ENCODE measurements around the gene NUP37.
"Not testable (repeated sequence)": the region's sequence is repeated elsewhere in the genome, so short reads cannot be mapped to it uniquely, and the experiment has no call there.

NUP37 gene, protein sequence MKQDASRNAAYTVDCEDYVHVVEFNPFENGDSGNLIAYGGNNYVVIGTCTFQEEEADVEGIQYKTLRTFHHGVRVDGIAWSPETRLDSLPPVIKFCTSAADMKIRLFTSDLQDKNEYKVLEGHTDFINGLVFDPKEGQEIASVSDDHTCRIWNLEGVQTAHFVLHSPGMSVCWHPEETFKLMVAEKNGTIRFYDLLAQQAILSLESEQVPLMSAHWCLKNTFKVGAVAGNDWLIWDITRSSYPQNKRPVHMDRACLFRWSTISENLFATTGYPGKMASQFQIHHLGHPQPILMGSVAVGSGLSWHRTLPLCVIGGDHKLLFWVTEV

DNA sequence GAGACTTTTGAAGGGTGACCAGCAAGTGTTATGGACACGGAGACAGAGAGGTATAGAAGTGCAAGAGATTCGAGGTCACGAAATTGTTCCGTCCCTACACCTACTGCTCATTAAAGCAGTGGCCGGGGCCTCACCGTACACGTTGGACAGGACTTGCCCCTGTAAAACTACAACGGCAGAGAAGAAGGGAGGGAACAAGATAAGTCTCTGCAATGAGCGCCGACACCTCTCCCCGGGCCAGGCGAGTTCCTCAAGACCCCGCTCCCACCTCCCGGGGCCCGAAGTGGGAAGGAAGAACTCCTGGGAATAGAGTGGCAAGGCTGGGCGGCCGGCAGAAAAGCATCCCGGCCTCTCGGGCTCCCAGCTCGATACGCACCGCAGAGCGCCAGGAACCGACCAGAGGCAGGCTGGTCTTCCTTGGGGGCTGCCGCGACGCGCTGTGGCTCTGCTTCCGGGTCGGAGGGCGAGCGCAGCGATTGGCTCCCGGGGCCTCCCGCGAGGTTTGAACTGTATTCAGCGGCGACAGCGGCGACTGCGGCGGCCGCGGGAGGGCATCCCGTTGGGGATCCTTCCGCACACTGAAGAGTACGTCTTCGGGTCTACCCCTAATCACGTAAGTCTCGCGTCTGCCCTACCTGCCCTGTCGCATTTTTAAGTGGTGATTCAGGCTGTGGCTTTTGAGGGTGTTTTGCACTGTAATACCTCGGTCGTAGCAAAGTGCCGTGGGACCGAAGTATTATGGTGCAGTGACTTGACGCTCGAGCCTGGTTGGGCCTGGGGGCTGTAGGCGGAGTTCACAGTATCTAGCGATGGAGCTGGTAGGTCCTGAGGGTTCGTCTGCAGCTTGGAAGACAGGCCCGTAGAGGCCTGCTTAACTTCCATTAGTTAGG, at the start of gene NUP37, which contains the start of gene PARPBP:
TSS of gene NUP37 (minus strand) at position 441 of the 890 bp plus-strand sequence. CDS start 1,596 bp downstream, outside the sequence.
TSS of gene PARPBP (plus strand) at position 510 of the 890 bp plus-strand sequence. CDS start 3,706 bp downstream, outside the sequence.
- DNase-seq = peak; percentile 95

DNA sequence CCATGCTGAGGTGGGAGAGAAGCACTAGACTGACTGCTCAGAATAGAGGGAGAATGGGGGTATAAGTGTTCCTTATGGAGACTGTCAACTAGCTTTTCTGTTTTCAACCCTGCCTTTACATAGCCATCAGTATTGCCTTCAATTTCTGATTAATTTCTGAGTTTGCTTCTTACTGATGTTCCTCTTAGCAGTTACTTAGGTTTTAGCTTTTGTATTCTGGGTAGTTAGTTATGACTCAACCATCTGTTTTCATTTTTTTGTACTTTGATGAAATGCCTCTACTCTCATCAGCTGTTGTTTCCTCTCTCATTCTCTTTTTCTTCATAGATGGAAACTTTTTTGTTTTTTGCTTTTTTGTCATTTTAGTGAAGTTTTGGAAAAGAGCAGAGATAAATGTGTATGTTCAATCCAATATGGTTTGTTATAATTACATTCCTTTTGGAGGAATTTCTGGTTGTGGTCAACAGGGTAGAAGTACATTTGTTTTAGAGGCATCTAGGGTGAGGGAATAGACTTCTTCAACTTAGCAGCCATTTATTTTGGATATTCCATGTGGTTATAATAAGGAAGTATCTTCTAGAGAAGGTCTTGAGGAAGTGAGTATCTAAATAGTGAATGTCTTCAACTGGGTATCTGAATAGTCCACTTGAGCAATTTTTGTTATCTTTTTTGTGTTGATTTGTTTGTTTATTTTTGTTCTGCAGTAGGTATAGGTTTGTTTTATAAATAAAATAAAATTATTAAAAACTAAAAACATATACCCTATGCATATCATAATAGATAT, 48.1 kb upstream of the NUP37 start:
- DNase-seq = no peak

DNA sequence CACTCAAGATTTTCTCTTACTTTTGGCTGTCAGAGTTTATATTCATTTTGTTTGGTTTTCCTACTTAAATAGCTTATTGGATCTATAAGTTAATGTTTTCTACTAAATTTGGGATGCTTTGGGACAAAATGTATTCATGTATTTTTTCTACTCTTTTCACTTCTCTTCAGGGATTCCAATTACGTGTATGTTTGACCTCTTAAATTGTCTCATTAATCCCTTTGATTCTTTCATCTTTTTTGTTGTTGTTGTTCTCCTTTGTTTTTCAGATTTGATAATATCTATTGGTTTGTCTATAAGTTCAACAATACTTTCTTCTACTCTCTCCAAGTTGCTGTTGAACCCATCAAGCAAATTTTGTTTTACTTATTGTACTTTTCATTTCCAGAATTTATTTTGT, 43.5 kb upstream of the NUP37 start:
- no peak for DNase-seq

DNA sequence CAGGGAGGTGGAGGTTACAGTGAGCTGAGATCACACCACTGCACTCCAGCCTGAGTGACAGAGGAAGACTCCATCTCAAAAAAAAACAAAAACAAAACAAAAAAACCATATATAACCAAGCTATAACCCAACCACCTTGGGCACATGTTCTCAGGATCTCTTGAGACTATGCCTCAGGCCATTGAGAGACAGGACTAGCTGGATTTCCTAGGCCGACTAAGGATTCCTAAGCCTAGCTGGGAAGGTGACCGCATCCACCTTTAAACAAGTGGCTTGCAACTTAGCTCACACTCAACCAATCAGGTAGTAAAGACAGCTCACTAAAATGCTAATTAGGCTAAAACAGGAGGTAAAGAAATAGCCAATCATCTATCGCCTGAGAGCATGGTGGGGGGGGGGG, 35.3 kb upstream of the NUP37 start:
- DNase-seq = not testable (repeated sequence)

DNA sequence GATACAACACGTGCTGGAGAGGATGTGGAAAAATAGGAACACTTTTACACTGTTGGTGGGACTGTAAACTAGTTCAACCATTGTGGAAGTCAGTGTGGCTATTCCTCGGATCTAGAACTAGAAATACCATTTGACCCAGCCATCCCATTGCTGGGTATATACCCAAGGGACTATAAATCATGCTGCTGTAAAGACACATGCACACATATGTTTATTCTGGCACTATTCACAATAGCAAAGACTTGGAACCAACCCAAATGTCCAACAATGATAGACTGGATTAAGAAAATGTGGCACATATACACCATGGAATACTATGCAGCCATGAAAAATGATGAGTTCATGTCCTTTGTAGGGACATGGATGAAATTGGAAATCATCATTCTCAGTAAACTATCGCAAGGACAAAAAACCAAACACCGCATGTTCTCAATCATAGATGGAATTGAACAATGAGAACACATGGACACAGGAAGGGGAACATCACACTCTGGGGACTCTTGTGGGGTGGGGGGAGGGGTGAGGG, 27.2 kb upstream of the NUP37 start:
- DNase-seq = not testable (repeated sequence)

DNA sequence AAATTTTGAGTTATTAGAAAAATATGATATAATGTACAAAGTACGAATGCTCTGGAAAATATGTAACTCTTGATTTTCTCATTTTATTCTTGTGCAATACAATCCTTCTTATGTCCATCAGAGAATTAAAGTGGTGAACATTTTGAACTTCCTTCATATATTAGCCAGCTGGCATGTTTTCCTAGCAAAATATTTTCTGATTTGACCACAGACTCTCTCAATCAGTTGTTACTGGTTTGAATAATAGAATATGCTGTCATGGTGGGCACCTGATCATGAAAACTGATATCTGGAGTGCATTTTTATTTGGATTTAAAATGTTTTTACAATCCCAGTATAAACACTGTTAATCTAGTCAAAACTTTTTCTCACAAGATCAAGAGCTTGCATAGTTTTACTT, 24.3 kb upstream of the NUP37 start:
- DNase-seq = no peak

DNA sequence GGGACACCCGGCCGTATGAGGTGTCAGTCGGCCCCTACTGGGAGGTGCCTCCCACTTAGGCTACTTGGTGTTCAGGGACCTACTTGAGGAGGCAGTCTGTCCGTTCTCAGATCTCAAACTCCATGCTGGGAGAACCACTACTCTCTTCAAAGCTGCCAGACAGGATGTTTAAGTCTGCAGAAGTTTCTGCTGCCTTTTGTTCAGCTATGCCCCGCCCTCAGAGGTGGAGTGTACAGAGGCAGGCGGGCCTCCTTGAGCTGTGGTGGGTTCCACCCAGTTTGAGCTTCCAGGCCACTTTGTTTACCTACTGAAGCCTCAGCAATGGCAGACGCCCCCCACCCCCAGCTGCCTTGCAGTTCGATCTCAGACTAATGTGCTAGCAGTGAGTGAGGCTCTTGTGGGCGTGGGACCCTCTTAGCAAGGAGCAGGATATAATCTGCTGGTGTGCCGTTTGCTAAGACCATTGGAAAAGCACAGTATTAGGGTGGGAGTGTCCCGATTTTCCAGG, 23.0 kb upstream of the NUP37 start:
- not testable (repeated sequence) for DNase-seq

DNA sequence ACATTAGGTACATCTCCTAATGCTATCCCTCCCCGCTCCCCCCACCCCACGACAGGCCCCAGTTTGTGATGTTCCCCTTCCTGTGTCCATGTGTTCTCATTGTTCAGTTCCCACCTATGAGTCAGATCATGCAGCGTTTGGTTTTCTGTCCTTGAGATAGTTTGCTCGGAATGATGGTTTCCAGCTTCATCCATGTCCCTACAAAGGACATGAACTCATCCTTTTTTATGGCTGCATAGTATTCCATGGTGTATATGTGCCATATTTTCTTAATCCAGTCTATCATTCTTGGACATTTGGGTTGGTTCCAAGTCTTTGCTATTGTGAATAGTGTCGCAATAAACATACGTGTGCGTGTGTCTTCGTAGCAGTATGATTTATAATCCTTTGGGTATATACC, 17.7 kb upstream of the NUP37 start:
- DNase-seq = not testable (repeated sequence)

DNA sequence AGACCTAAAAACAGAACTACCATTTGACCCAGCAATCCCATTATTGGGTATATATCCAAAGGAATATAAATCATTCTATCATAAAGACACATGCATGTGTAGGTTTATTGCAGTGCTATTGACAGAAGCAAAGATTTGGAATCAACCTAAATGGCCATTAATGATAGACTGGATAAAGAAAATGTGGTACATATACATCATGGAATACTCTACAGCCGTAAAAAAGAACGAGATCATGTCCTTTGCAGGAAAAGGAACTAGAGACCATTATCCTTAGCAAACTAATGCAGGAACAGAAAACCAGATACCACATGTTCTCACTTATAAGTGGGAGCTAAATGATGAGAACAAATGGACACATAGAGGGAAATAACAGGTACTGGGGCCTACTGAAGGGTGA, 11.5 kb upstream of the NUP37 start:
- not testable (repeated sequence) for DNase-seq

DNA sequence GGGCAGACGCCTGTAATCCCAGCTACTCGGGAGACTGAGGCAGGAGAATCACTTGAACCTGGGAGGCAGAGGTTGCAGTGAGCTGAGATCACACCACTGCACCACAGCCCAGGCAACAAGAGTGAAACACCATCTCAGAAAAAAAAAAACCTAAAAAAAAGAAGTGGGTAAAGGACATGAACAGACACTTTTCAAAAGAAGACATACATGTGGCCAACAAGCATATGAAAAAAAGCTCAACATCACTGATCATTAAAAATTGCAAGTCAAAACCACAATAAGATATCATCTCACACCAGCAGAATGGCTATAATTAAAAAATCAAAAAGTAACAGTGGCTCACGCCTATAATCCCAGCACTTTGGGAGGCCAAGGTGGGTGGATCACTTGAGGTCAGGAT, 10.8 kb upstream of the NUP37 start:
- DNase-seq = not testable (repeated sequence)

DNA sequence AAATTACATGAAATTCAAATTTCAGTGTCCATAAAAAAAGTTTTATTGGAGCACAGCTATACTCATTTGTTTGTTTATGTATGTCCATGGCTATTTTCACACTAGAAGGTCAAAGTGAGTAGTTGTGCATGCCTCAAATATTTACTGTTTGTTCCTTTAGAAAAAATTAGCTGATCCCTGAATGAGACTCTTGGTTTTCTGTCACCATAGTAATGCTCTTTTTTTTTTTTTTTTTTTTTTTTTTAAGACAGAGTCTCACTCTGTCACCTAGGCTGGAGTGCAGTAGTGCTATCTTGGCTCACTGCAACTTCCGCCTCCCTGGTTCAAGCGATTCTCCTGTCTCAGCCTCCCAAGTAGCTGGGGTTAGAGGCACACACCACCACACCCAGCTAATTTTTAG, 1.4 kb upstream of the NUP37 start:
- DNase-seq = not testable (repeated sequence)

DNA sequence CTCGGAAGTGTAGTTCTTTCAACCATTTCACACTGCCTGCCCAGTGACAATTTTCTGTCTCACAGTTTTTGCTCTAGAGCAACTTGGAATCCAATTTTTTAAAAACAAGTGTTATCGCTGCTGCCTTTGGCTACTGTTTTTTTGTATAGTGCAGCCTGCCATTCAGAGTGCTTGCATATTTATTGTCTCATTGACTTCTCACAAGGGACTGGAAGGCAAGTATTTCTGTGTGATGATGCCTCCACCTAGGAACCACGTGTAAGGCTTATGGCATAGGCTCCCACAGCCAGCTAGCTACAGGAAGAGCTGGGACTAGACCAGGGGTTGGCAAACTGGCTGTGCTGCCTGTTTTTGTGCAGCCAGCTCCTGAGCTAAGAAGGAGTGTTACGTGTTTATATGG, 972 bp upstream of the NUP37 start:
- DNase-seq = peak; percentile 71

DNA sequence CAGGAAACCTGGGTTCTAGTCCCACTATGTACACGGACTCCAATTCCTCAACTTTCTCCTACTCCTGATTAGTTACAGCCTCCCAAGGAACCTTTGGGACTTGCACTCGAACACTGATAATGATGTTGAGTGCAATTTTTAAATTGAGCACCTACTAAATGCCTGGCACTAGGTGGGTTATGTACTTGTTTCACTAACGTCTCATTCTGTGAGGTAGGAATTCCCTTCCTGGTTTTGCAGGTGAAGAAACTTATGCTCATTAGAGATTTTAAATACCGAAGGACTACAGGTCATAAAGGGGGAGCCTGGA, 605 bp upstream of the NUP37 start:
- peak; percentile 29 for DNase-seq

DNA sequence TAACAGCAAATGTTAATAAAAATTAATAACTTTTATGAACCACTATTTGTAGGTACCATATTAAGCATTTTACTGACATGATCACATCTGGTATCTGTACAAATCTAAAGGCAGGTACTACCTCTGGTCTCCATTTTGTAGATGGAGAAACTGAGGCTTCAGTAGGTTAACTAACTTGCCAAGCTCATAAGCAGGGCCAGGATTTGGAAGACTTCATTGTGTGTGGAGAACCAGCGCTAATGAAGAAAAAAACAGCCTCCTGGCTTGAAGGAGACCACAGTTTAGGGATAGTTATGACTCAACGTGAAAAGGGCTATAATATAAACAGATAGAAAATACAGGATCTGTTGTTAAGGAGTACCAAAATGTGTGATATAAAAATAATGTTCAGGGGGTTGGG, 1.0 kb downstream of the NUP37 start:
- no peak for DNase-seq

DNA sequence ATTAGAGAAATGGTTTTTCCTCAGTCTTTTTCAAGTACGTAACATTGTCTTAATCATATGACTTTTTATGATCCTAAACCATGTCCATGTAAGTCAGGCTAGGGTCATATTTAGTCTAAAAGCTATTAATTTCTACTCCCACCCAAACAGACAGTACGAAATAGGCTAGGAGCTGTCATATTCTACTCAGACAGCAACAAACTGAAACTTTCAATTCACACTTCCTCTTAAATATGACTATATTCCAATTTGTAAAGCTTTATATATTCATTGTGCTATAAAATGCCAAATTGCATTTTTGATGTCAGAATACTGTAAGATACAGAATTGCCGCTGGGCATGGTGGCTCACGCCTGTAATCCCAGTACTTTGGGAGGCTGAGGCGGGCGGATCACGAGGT, 3.5 kb downstream of the NUP37 start:
- DNase-seq = no peak

DNA sequence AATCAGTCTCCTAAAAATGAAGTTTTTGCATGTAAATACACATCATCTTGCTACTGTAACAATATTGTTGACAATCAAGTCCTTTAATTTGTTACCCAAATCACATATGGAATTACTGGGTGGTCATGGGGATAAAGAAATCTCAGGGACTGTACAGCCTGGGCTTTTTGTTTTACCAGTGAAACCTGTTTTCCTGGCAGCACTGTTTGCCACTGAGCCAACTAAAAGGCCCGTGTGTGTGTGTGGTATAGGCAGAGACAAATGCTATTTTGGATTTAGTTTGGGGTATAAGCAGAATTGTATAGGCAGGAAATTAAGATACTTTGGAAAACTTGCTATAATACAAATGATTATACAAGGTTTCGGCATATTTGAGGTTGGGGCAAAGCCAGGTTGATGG, 5.7 kb downstream of the NUP37 start:
- DNase-seq = no peak

DNA sequence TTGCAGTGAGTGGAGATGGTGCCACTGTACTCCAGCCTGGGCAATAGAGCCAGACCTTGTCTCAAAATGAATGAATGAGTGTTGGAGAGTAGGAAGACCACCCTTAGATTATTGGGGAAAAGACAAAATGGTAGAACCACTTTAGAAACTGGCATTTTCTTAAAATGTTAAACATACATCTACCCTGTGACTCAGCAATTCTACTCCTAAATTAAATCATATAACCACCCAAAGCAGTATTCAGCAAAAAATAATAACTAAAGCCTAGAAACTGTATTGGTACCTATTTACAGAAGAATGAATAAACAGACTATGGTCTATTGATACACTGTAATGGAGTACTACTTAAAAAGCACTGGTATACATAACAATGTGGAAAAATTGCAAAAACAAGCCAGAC, 9.1 kb downstream of the NUP37 start:
- no peak for DNase-seq

DNA sequence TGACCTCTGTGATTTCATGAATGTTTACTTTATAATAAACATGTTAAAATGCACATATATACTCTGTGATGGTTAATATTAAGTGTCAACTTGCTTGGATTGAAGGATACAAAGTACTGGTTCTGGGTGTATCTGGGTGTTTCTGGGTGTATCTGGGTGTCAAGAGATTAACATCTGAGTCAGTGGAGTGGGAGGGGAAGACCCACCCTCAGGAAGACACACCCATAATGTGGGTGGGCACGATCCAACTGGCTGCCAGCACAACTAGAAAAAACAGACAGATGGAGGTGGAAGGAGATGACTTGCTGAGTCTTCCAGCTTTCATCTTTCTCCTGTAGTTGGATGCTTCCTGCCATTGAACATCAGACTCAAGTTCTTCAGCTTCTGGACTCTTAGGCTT, 11.9 kb downstream of the NUP37 start:
- DNase-seq = peak; percentile 36

DNA sequence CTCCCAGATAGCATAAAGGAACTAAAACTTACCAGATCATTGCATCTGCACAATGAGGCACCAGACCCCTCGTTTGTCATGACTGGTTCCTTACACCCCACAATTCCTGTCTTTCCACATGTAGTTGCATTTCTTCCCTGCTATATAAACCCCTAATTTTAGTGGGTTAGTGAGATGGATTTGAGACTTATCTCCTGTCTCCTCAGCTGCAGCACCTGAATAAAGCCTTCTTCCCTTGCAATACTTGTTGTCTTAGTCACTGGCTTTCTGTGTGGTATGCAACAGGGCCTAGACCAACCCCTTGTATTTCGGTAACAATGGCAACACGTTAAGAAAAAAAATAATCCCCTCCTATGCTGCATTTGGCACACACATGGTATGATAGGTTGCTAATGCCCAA, 13.0 kb downstream of the NUP37 start:
- no peak for DNase-seq

DNA sequence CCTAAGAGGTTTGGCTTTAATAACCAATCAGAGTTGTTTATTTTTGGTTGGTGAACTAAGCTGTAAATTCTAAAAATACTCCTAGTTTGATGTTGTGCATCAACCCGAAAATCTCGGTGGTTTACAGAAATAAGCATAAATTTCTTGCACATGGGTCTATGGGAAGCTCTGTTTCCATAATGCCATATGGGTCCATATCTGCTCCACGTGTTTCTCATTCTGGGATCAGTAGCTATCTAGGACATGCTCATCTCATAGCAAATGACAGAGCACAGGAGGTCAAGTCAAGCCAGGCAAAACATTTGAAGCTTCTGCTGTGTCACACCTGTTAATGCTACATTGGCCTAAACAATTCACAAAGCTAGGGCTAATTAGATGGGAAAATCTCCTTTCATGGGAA, 23.1 kb downstream of the NUP37 start:
- DNase-seq = no peak

DNA sequence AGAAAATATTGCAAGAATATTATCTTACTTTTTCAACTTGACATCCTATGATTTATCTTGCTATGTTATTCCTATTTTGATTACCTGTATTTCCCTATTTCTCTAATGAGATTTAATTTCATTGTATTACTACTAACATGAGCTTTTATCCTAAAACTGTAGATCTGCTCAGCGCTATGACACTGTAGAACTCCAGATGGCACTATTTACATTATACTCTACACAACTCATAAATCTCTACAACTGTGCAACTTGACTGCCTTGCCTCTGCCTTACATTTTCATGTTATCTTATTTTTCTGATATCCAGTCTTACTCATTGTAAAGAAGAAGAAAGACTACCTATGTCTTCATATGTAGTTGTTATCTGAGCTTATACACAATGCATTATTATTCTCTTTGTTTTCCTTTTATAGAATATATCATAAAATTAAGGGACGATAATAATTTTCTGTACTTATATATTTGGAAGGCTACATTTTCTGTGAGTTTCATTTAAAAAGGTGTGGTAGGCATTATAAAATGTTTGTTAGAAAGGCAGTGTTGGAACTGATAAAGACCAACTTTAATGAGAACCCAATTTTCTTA, 24.1 kb downstream of the NUP37 start:
- DNase-seq = peak; percentile 68

DNA sequence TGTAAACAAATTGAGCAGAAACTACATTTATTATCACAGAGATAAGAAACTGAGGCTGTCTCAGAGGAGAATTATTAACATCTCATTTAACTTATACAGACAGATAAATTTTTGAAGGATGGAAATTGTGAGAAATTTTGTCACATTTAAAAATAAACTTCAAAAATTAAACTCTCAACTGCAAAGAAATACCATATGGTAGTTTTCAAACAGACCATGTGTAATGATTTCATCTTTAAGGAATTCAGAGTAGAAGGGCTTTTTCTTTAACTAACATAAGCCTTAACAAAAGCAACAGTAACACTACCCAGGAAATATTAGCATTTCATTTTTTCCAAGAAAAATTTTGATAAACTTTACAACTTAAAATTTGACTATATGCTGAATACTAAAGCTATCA, 26.6 kb downstream of the NUP37 start:
- DNase-seq = no peak
